ENCODE results near the gene STARD3.

GRCh38 chr17:39602533-39603303 lies 34.2 kb upstream of the STARD3 start:
- TF ChIP-seq, protein P1, sequence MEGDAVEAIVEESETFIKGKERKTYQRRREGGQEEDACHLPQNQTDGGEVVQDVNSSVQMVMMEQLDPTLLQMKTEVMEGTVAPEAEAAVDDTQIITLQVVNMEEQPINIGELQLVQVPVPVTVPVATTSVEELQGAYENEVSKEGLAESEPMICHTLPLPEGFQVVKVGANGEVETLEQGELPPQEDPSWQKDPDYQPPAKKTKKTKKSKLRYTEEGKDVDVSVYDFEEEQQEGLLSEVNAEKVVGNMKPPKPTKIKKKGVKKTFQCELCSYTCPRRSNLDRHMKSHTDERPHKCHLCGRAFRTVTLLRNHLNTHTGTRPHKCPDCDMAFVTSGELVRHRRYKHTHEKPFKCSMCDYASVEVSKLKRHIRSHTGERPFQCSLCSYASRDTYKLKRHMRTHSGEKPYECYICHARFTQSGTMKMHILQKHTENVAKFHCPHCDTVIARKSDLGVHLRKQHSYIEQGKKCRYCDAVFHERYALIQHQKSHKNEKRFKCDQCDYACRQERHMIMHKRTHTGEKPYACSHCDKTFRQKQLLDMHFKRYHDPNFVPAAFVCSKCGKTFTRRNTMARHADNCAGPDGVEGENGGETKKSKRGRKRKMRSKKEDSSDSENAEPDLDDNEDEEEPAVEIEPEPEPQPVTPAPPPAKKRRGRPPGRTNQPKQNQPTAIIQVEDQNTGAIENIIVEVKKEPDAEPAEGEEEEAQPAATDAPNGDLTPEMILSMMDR (IDR thresholded peaks at IDR 0.05) = no peak
- no peak for TF ChIP-seq POLR2A (IDR thresholded peaks at IDR 0.05)

All from Peyer's patch (tissue), 4 donors.